ENCODE data around the gene CFAP47. TPM values are rescaled to one million over a fixed set of nuclear protein-coding genes. Genes with fewer than 3 reads are reported as not detected.

The CFAP47 gene
- total and polyA plus RNA-seq, 9 of the 15 experiments (the other 6 are each of a cell fraction or from before 2014, with no cell fraction given): 0.06 to 0.29 (median 0.13) TPM

DNA sequence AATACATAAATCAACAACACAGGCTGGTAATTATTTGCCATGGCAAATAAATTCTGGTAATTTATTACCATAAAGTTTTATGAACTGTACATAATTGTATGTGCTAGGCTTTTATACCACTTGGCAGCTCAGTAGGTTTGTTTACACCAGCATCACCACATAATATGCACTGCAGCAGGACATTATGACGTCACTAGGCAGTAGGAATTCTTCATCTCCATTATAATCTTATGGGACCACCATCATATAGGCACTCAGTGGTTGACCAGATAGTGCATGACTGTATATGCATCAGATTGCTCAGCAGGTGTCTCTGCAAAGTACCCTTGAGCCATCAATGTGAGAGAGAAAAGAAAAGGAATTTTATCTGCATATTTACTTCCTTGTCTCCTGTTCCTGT is 295.4 kb downstream of the CFAP47 start:
- POLR2A ChIA-PET: no interaction called here

DNA sequence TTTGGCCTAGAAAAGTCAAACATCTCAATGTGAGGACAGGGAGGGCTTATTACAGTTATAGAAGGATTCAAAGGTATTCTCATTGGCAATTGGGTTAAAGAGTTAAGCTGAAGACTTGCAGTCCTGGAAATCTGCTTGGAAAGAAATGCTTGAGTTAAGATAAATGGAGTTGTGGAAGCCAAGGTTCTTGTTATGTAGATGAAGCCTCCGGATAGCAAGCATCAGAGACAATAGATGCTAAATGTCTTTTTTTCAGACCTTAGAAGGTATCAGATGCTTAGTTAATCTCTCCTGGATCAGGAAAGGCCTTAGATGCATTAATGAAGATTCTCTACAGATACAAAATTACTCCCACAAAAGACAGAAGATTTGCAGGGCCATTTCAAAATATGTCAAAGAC is 299.3 kb downstream of the CFAP47 start:
- CTCF ChIA-PET (ENCODE audit: low intra/inter-chr PET ratio): no interaction called here
- no peak overlapping the region for H3K4me2 ChIP-seq (ENCODE audit: insufficient read depth, low read length)
- in situ Hi-C loops (cut with MboI): no loop called here
- TF ChIP-seq HMG20B (CRISPR knock-in tag; IDR thresholded peaks at IDR 0.05): no peak
- TF ChIP-seq, protein P1, sequence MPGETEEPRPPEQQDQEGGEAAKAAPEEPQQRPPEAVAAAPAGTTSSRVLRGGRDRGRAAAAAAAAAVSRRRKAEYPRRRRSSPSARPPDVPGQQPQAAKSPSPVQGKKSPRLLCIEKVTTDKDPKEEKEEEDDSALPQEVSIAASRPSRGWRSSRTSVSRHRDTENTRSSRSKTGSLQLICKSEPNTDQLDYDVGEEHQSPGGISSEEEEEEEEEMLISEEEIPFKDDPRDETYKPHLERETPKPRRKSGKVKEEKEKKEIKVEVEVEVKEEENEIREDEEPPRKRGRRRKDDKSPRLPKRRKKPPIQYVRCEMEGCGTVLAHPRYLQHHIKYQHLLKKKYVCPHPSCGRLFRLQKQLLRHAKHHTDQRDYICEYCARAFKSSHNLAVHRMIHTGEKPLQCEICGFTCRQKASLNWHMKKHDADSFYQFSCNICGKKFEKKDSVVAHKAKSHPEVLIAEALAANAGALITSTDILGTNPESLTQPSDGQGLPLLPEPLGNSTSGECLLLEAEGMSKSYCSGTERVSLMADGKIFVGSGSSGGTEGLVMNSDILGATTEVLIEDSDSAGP (CRISPR knock-in tag; IDR thresholded peaks at IDR 0.05): no peak
- no peak for TF ChIP-seq PURB (CRISPR knock-in tag; IDR thresholded peaks at IDR 0.05; ENCODE audit: low read depth)
- no peak for TF ChIP-seq FOXK2 (conservative IDR thresholded peaks at IDR 0.05 in 1 of 2, IDR thresholded peaks at IDR 0.05 in 1 of 2; ENCODE audit: low read depth in 2 of 2)
- TF ChIP-seq, protein P2, sequence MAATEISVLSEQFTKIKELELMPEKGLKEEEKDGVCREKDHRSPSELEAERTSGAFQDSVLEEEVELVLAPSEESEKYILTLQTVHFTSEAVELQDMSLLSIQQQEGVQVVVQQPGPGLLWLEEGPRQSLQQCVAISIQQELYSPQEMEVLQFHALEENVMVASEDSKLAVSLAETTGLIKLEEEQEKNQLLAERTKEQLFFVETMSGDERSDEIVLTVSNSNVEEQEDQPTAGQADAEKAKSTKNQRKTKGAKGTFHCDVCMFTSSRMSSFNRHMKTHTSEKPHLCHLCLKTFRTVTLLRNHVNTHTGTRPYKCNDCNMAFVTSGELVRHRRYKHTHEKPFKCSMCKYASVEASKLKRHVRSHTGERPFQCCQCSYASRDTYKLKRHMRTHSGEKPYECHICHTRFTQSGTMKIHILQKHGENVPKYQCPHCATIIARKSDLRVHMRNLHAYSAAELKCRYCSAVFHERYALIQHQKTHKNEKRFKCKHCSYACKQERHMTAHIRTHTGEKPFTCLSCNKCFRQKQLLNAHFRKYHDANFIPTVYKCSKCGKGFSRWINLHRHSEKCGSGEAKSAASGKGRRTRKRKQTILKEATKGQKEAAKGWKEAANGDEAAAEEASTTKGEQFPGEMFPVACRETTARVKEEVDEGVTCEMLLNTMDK (IDR thresholded peaks at IDR 0.05; ENCODE audit: borderline replicate concordance, insufficient read depth, low read depth, low read length, poor library complexity, severe bottlenecking): no peak
- no peak for TF ChIP-seq SMC3 (conservative IDR thresholded peaks at IDR 0.05; ENCODE audit: insufficient read depth, low read depth, low read length)
- no peak for TF ChIP-seq THRAP3 (IDR thresholded peaks at IDR 0.05; ENCODE audit: borderline replicate concordance)
- TF ChIP-seq TCF3 (CRISPR knock-in tag; IDR thresholded peaks at IDR 0.05): no peak
- TF ChIP-seq FOXJ3 (CRISPR knock-in tag; IDR thresholded peaks at IDR 0.05): no peak
- TF ChIP-seq KDM5B (IDR thresholded peaks at IDR 0.05; ENCODE audit: insufficient replicate concordance, low read depth, low read length): no peak
- no peak for TF ChIP-seq RAD51 (IDR thresholded peaks at IDR 0.05; ENCODE audit: borderline replicate concordance, low read depth)
- no peak for TF ChIP-seq SP1 (CRISPR knock-in tag; IDR thresholded peaks at IDR 0.05)

More for the DNA sequence above, 295.4 kb downstream of the CFAP47 start:
- ATAC-seq (no peak), DNase-seq (ENCODE audit: extremely low read depth in 1 of 4, low spot score in 3 of 4) (no peak), FAIRE-seq (no peak)
- 0% methylated on average over 1 of the region's 1 CpG for WGBS (ENCODE audit: insufficient coverage, low coverage, missing lambda C conversion rate)
- Histone ChIP-seq H3K9me1 (ENCODE audit: control insufficient read depth, insufficient read depth, low read length) (no peaks in the 10 kb centered on the region), H3K4me3 (no peak overlapping the region), H3K4me1 (replicated peaks in 1 of 2; ENCODE audit: control insufficient read depth in 2 of 2, insufficient read depth in 2 of 2, low read length in 2 of 2) (no peaks in the 10 kb centered on the region), H3K79me2 (ENCODE audit: control insufficient read depth, insufficient read depth, low read length) (no peaks in the 10 kb centered on the region), H4K20me1 (replicated peaks; ENCODE audit: control insufficient read depth, insufficient read depth, low read length) (no peaks in the 10 kb centered on the region), H3K27ac (ENCODE audit: extremely low read depth, low read depth, low read length) (no peak overlapping the region), H2AFZ (ENCODE audit: low read depth, low read length) (no peak overlapping the region), H3K27me3 (ENCODE audit: control insufficient read depth in 2 of 2, insufficient read depth in 2 of 2, low read length in 2 of 2) (no peaks in the 10 kb centered on the region), H3K9me3 (replicated peaks; ENCODE audit: control insufficient read depth, insufficient read depth, low read depth, low read length) (no peaks in the 10 kb centered on the region), H3K4me2 (ENCODE audit: insufficient read depth, low read length) (no peak overlapping the region), H3K9ac (ENCODE audit: insufficient read depth in 1 of 2, low read depth in 2 of 2, low read length in 2 of 2) (no peak overlapping the region), H3K36me3 (ENCODE audit: control insufficient read depth, insufficient read depth, low read length) (no peaks in the 10 kb centered on the region)
- CTCF ChIA-PET (ENCODE audit: low intra/inter-chr PET ratio): no interaction called here
- in situ Hi-C loops (cut with MboI) (no loop called here), intact Hi-C loops (cut with micrococcal nuclease) (no loop called here)
- TF ChIP-seq CBX3 (IDR thresholded peaks at IDR 0.05; ENCODE audit: borderline replicate concordance in 1 of 2, low read length in 2 of 2) (no peak), TCF7 (IDR thresholded peaks at IDR 0.05; ENCODE audit: borderline replicate concordance) (no peak)
- BruUV-seq (replicated peaks): no TSS peak

More for the DNA sequence above, 299.3 kb downstream of the CFAP47 start:
- no peaks in the 10 kb centered on the region for H4K20me1 ChIP-seq (replicated peaks; ENCODE audit: control insufficient read depth, insufficient read depth, low read length)
- no peak for DNase-seq (ENCODE audit: extremely low read depth in 1 of 4, low spot score in 3 of 4)
- no peaks in the 10 kb centered on the region for H3K79me2 ChIP-seq (ENCODE audit: control insufficient read depth, insufficient read depth, low read length)
- no TSS peak for BruUV-seq (replicated peaks)
- no peak overlapping the region for H3K27ac ChIP-seq (ENCODE audit: extremely low read depth, low read depth, low read length)
- intact Hi-C loops (cut with micrococcal nuclease): no loop called here
- H3K36me3 ChIP-seq (ENCODE audit: control insufficient read depth, insufficient read depth, low read length): no peaks in the 10 kb centered on the region
- no peaks in the 10 kb centered on the region for H3K9me3 ChIP-seq (replicated peaks; ENCODE audit: control insufficient read depth, insufficient read depth, low read depth, low read length)
- no peaks in the 10 kb centered on the region for H3K9me1 ChIP-seq (ENCODE audit: control insufficient read depth, insufficient read depth, low read length)
- POLR2A ChIA-PET: no interaction called here
- no peaks in the 10 kb centered on the region for H3K4me1 ChIP-seq (replicated peaks in 1 of 2; ENCODE audit: control insufficient read depth in 2 of 2, insufficient read depth in 2 of 2, low read length in 2 of 2)
- no peak overlapping the region for H3K9ac ChIP-seq (ENCODE audit: insufficient read depth in 1 of 2, low read depth in 2 of 2, low read length in 2 of 2)
- H2AFZ ChIP-seq (ENCODE audit: low read depth, low read length): no peak overlapping the region
- no peak for FAIRE-seq
- WGBS (ENCODE audit: insufficient coverage, low coverage, missing lambda C conversion rate): 0% methylated on average over 1 of the region's 1 CpG
- no peak overlapping the region for H3K4me3 ChIP-seq
- H3K27me3 ChIP-seq (ENCODE audit: control insufficient read depth in 2 of 2, insufficient read depth in 2 of 2, low read length in 2 of 2): no peaks in the 10 kb centered on the region
- ATAC-seq: no peak

All from K562 (cell line).